Activated CD4-positive, CD25-positive, alpha-beta regulatory T cell treated with anti-CD3 and anti-CD28 coated beads, Interleukin-2, amount 50 U/mL, for 24 hours (primary cell): ENCODE data around the gene DAB2IP.

Source experiments
- ATAC-seq, 2 donors: fragments of 150-1000 bp; cut with Tn5 transposase; one replicate each; pipeline ENCODE4 v1.10.0; 2021; ENCODE audit warnings: mild to moderate bottlenecking in 1 of 2, moderate library complexity in 1 of 2

Gene DAB2IP

GRCh38 chr9:121645003-121645402 lies 6.4 kb upstream of the DAB2IP start:
- ATAC-seq: peak in 1 of 2 donors; percentile 7

- no peak for ATAC-seq
Measured at GRCh38 chr9:121645853-121646807, 5.3 kb upstream of the DAB2IP start.

DNA sequence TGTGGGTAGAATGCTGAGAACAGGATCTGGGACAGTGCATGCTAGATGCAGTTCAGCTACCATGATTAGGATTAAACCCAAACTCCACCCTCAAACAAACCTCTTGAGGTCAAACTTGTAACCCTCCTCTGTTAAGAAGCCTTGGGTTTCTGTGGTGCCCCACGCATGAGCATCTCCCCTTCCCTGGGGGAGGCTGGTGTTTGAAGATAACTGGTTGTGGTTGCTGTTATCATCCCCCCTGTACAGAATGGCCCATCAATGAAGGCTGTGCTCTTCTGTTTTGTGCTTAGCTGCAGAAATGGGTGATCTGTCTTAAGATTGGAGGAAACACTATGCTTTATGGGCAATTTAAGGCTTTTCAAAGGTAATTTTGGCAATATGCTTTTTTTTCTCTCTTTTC lies 4.4 kb upstream of the DAB2IP start:
- ATAC-seq: no peak

DNA sequence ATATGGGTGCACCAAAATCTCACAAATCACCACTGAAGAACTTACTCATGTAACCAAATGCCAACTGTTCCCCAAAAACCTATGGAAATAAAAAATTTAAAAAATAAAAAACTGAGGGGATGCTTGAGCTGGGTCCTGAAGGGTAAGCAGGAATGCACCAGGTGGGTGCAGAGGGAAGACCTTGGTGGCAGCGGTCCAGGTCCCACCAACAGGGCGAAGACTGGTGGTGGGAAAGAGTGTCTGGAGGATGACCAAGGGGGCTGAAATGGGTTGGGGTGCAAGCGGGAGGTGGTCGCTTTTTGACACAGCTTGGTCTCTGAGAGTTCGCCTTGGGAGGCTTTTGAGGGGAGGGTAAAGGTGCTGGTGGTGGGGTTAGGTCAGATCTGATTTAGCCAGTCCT lies 3.3 kb upstream of the DAB2IP start:
- no peak for ATAC-seq

GRCh38 chr9:121648799-121649198 lies 2.6 kb upstream of the DAB2IP start:
- ATAC-seq: no peak

GRCh38 chr9:121649476-121650216 lies 1.8 kb upstream of the DAB2IP start:
- ATAC-seq: no peak

GRCh38 chr9:121650217-121651007 lies 1.0 kb upstream of the DAB2IP start:
- ATAC-seq: no peak

DNA sequence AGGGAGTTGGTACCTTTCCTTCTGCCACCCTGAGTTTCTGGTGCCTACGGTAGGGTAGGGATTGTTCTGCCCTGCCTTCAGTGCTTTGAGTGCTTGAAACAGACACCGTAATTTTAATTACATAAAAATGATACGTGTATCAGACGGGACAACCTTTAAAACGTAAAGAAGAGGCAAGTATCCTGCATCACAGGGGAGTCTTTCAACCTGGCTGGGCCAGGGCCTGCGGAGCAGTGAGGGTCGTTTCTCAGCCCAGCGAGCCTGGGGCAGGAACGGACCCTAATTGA lies 483 bp upstream of the DAB2IP start:
- ATAC-seq: no peak

GRCh38 chr9:121652021-121652837 lies 795 bp downstream of the DAB2IP start:
- ATAC-seq: no peak

DNA sequence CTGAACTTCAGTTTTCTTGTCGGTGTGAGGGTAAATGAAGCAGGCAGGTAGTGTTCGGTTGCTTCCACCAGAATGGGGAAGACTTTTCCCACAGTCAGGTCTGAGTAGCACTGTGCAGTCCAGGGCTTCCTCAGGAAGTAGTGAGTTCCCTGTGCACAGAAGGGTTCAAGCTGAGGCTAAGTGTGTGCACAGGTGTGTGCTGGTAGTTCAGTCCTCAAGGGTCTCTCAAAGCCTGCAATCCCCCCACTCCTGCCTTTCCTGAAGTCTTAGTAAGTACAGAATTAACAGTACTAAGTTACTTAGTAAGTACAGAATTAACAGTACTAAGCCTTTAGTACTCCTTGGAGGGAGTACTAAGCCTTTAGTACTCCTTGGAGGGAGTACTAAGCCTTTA lies 1.4 kb downstream of the DAB2IP start:
- no peak for ATAC-seq

DNA sequence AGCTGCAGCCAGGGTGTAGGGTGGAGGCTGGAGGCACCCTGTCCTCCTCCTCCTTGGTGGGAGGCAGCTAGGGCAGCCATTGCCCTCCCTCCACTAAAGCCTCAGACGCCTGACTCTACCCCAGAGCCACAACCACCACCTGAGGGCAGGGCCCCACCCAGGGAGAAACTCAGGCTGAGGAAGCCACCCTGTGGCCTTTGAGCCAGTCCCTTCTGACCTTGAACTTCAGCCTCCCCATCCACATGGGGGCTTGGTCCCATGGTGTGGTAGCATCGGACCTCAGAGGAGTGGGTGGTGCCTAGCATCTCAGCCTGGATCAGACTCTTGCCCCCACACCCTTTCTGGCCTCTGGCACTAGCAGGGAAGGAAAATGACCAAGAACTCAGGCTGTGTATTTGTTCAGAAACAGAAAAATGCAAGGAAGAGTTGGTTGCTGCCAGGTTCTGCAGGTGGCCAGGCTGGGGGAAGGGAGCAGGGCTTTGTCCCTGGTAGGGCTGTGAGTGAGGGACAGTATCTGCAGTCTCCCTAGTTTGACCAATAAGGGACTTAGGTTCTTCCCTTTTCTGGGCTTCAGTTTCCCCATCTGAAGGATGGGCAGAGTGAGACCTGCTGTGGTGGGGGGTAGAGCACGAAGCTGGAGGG lies 3.2 kb downstream of the DAB2IP start:
- no peak for ATAC-seq

DNA sequence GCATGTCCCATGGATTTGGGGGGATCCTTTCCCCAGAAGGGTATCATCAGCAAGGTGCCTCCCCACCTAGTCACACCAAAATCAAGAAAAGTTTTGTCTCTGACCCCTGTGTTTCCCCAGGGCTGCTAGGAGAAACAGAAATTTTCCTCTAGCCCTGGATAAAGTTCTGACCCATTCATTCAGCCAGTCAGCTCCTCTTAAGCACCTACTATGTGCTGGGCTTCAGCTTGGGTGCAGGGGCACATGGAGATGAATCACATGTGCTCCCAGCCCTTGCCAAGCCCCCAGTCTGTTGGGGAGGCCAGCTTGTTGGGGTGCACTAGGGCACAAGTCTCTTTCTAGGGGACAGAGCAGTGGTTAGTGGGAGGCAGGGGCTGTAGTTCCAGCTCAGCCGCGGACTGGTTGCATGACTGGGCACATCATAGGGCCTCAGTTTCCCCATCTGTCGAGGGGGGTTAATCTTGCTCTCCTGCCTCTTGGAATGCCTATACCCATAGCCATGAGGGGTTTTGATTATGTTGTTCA lies 3.9 kb downstream of the DAB2IP start:
- ATAC-seq: no peak

DNA sequence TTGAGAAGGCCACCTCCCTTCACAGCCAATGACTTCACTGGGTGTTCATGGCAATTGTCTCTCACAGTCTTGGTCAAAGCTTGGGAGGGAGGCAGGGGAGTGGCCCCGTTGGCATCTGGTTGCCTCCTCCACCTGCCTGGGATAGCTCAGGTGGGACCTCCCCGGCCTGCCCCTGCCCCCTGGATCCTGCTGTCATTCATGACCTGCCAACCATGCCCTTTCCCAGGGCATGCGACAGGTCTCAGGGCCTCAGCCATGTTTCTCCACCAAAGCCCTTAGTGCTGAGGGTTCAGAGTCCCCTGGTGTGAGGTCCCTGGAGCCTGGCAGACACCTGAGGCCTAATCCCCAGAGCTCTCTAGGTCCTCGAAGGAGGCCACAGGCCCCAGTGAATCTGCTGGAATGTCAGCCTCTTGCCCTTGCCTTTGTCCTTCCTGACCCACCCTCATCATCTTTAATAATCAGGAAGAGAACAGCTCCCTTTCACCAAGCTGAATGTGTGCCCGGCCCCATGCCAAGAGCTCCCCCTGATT lies 5.6 kb downstream of the DAB2IP start:
- ATAC-seq: no peak

DNA sequence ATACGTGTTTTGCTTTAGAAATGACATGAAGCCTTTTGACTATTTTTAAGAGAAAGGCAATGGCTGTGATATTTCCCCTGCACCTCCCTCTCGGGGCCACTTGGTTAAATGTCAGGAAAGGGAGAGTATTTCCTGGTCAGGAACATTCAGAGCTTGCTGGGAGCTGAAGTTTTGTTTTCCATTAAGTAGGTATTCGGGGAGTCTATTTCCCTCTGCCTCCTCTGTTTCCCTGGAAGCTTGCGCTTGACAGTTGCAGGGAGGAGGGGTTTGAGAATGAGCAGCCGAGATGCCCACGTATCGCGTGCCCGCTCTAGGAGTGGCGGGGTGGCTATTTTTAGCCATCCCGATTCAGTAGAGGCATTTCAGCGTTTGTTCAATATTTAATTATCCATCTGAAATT lies 6.7 kb downstream of the DAB2IP start:
- ATAC-seq: no peak

GRCh38 chr9:121658591-121658990 lies 7.2 kb downstream of the DAB2IP start:
- ATAC-seq: no peak

DNA sequence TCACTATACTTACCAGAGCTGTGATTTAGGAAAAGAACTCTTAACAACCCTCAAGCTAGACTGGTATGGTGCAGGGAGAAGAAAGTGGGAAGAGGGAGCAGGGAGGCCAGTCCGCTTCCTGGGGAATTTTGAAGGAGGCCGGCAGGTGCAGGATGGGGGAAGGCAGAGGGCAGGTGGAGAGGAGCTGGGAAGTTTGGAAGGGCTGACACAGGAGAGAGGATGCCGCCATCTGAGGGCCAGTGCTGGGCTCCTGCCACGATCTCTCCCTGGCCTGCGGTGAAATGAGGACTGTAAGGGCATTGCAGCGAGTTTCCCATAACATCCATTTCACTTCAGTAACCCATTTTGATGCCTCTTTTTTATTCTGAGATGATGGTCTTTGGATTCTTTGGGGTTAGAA lies 8.9 kb downstream of the DAB2IP start:
- ATAC-seq: no peak

DNA sequence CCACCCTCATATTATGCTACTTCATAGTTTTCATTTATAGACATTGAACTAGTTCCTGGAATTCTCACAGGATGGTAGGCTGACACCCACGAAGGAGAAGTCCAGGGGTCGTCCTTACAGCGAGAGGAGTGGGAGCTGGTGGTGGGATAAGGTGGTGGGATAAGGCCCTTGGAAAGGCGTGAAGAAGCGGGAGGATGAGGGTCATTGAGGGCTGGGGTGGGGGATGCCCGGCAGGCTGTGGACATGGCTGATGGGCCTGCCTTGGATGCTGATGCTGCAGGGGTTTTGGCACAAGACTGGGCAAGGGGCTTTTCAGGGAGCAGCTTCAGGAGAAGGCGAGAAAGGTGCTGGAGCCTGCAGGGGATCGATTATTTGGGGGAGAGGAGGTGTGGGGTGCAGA lies 9.4 kb downstream of the DAB2IP start:
- no peak for ATAC-seq

DNA sequence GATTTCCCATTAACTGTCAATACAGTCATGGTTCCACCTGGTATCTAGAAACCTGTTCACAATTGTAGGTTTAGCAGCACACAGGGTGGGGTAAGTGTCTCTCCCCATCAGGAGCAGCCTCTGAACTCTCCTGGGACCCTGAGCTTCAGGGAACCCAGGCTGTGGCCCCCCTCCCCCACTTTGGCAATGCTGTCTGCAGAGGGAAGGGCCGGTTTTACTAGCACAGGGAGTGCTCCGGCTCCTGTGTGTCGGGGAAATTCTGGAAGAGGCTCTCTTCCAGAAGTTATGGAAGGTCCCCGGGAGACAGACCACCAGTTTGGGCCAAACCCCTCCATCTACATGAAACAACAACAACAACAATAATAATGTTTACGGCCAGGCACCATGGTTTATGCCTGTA lies 9.9 kb downstream of the DAB2IP start:
- ATAC-seq: no peak

DNA sequence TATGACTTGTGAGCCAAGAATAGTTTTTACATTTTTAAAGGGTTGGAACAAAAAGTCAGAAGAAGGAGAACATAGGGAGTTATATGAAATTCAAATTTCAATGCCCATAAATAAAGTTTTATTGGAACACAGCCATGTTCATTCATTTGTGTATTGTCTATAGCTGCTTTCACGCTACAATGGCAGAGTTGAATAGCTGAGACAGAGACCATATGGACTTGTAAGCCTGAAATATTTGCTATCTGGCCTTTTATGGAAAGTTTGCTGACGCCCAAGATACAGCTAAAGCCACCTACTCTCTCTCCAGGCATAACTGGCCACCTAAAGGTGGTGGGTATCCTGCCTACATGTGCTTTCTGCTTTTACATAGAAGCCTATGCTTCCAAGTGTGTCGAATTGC lies 10.9 kb downstream of the DAB2IP start:
- ATAC-seq: no peak

- ATAC-seq: no peak
Measured at GRCh38 chr9:121662891-121663580, 11.6 kb downstream of the DAB2IP start.

GRCh38 chr9:121663591-121663990 lies 12.2 kb downstream of the DAB2IP start:
- ATAC-seq: no peak
